ENCODE measurements around the gene RHBDF1. TPM values are rescaled to one million over a fixed set of nuclear protein-coding genes. Genes with fewer than 3 reads are reported as not detected.
"Not testable (repeated sequence)": the region's sequence is repeated elsewhere in the genome, so short reads cannot be mapped to it uniquely, and the experiment has no call there.

Gene RHBDF1
- total RNA-seq, 2 donors from 2014 or later: 39.5 to 39.7 TPM

DNA sequence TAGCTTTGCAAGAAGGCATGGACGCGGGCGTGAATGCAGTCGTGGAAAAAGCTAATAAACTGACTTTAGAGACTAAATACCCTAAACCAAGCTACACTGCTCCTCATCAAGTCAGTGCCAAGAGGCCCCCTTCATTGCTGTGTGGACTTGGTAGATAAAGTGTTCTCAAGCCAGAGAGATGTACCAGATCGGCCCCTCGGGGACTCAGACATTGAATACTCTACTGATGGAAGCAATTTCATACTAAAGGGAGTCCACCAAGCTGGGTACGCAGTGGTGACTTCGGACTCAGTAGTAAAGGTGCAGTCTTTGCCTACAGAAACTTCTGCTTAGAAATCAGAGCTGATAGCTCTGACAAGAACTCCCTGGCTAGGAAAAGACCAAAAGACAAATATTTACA lies 27.8 kb downstream of the RHBDF1 start:
- intact Hi-C loops (cut with DNase I): no loop called here
- DNase-seq (ENCODE audit: low spot score): no peak

GRCh38 chr16:43294-43693 lies 29.1 kb downstream of the RHBDF1 start:
- DNase-seq (ENCODE audit: low spot score): no peak
- intact Hi-C loops (cut with DNase I): no loop called here

- no peak for DNase-seq (ENCODE audit: low spot score)
- intact Hi-C loops (cut with DNase I): no loop called here
These were observed 29.7 kb downstream of the RHBDF1 start for GRCh38 chr16:42691-43090.

DNA sequence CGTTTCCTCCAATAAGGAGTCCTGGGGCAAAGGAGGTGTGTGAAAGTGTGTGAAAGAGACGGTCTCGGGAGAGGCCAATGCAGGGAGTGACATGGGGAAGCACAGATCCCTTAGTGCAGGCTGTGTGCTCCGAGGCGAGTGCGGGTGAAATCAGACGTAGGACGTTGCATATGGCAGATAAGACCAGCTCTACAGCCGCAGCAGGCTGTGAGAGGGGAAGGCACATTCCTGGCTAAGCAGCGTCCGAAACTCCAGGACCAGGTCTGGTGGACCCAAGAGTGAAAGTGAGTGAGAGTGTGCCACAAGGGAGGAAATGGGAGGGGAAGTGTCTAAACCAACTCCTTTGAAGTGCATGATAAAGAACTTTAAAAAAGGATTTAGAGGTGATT lies 30.4 kb downstream of the RHBDF1 start:
- intact Hi-C loops (cut with DNase I): no loop called here
- no peak for DNase-seq (ENCODE audit: low spot score)

DNA sequence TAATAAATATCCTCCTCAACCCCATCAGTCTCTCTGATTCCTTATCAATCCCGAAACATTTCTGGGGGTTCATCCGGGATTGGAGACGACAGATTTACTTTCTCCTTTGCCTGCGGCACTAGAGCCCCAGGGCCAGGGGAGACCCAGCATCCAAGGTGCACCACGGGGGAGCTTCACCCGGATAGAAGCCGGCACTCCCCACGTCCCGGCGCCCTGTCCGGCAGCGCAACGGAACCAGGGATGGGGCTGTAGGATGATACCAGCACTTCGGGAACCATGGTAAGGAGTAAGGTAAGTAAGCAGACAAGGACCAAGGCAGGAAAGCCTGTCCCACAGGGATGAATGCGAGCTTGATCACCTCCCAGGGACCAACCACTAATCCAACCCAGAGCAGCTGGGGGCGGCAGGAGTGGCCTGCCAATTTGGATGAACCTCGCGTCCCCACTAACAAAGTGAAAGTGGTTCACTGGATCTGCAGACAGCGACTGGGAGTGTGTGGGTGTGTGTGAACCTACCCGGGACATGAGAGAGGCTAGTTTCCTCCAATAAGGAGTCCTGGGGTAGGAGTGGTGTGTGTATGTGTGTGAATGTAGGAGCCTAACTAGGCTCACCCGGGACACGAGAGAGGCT lies 30.9 kb downstream of the RHBDF1 start:
- DNase-seq (ENCODE audit: low spot score): peak; percentile 62
- intact Hi-C loops (cut with DNase I): no loop called here

GRCh38 chr16:38941-39892 lies 33.2 kb downstream of the RHBDF1 start:
- no peak for DNase-seq (ENCODE audit: low spot score)
- intact Hi-C loops (cut with DNase I): no loop called here

DNA sequence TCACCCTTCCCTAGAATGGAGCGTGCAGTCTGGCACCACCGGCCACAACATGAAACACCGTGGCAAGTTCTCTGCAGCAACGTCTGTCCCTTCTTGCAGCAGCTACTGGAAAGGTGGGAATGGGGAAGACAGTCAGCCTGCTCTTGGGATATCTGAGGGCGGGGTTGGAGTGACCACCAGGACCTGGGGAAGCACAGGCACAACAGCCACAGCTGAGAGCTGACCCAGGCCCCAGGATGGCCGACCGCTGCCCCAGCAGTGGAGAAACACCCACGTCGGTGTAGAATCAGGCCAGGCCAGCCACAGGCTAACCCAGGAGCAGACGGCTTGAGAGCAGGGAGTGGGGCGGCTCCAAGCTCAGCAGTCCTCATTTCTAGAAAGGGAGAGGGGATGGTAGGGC lies 34.2 kb downstream of the RHBDF1 start:
- DNase-seq (ENCODE audit: low spot score): not testable (repeated sequence)

GRCh38 chr16:37511-37910 lies 34.9 kb downstream of the RHBDF1 start:
- peak; percentile 38 for DNase-seq (ENCODE audit: low spot score)
- intact Hi-C loops (cut with DNase I): no loop called here

More for the DNA sequence above, 34.2 kb downstream of the RHBDF1 start:
- intact Hi-C loops (cut with DNase I): not testable (repeated sequence)

GRCh38 chr16:36336-36984 lies 36.0 kb downstream of the RHBDF1 start:
- intact Hi-C loops (cut with DNase I): no loop called here
- peak; percentile 43 for DNase-seq (ENCODE audit: low spot score)

GRCh38 chr16:35678-36305 lies 36.6 kb downstream of the RHBDF1 start:
- intact Hi-C loops (cut with DNase I): no loop called here
- DNase-seq (ENCODE audit: low spot score): no peak

GRCh38 chr16:35011-35677 lies 37.3 kb downstream of the RHBDF1 start:
- intact Hi-C loops (cut with DNase I): no loop called here
- peak; percentile 80 for DNase-seq (ENCODE audit: low spot score)

DNA sequence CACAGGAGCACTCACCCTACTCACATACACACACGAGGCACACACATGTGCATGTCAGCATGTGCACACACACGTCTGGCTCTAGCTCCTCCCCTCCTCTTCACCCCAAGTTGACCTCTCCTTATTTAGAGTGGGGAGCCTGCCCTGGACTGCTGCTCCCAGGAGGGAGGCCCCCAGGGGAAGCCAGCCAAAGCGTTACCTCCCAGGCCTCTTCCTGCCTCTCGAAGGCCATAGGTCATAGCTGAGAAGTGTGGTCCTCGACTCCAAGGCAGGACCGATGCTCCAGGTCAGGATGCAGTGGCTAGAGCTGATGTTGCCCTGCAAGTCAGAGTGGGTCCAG lies 37.8 kb downstream of the RHBDF1 start:
- intact Hi-C loops (cut with DNase I): no loop called here
- no peak for DNase-seq (ENCODE audit: low spot score)

GRCh38 chr16:33877-34647 lies 38.4 kb downstream of the RHBDF1 start:
- intact Hi-C loops (cut with DNase I): no loop called here
- peak; percentile 58 for DNase-seq (ENCODE audit: low spot score)

- DNase-seq (ENCODE audit: low spot score); intact Hi-C loops (cut with DNase I): not testable (repeated sequence)
These were observed 39.1 kb downstream of the RHBDF1 start for GRCh38 chr16:33154-33876.

- DNase-seq (ENCODE audit: low spot score); intact Hi-C loops (cut with DNase I): not testable (repeated sequence)
These were observed 41.8 kb downstream of the RHBDF1 start for GRCh38 chr16:30627-31026.

- not testable (repeated sequence) for DNase-seq (ENCODE audit: low spot score)
These were observed 46.5 kb downstream of the RHBDF1 start for GRCh38 chr16:25926-26348.

DNA sequence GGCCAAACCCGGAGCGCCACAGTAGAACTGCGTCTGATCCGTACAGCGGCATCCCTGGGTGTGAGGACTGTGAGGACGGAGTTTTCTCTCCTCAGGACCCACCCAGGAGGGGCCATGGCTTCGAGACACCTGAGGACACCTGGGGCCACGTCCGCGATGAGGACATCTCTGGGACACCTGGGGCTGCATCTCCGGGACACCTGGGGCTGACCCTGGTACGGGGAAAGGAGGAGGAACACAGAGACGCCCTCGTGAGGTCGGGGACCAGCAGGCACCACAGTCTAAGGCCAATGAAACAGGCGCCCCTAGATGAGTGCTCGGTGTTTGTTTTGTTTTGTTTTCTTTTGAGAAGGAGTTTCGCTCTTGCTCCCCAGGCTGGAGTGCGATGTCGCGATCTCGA lies 48.3 kb downstream of the RHBDF1 start:
- DNase-seq (ENCODE audit: low spot score); intact Hi-C loops (cut with DNase I): not testable (repeated sequence)

More at GRCh38 chr16:25926-26348, 46.5 kb downstream of the RHBDF1 start:
- intact Hi-C loops (cut with DNase I): not testable (repeated sequence)

DNA sequence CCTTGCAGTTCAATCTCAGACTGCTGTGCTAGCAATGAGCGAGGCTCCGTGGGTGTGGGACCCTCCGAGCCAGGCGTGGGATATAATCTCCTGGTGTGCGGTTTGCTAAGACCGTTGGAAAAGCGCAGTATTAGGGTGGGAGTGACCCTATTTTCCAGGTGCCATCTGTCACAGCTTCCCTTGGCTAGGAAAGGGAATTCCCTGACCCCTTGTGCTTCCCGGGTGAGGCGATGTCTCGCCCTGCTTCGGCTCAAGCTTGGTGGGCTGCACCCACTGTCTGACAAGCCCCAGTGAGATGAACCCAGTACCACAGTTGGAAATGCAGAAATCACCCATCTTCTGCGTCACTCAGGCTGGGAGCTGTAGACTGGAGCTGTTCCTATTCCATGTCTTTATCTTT lies 51.5 kb downstream of the RHBDF1 start:
- intact Hi-C loops (cut with DNase I); DNase-seq (ENCODE audit: low spot score): not testable (repeated sequence)
